Stimulated activated CD8-positive, alpha-beta memory T cell treated with anti-CD3 and anti-CD28 coated beads, Interleukin-12 subunit alpha, Interleukin-12 subunit beta, amount 100 ng/mL, for 24 hours (primary cell): ENCODE results near the gene ALDH1A1.
"Not testable (repeated sequence)": the region's sequence is repeated elsewhere in the genome, so short reads cannot be mapped to it uniquely, and the experiment has no call there.

Experiments used
- DNase-seq: peaks from one replicate; pipeline ENCODE4 v3.0.0-alpha.2; 2020; ENCODE audit errors: extremely low read depth

The ALDH1A1 gene

DNA sequence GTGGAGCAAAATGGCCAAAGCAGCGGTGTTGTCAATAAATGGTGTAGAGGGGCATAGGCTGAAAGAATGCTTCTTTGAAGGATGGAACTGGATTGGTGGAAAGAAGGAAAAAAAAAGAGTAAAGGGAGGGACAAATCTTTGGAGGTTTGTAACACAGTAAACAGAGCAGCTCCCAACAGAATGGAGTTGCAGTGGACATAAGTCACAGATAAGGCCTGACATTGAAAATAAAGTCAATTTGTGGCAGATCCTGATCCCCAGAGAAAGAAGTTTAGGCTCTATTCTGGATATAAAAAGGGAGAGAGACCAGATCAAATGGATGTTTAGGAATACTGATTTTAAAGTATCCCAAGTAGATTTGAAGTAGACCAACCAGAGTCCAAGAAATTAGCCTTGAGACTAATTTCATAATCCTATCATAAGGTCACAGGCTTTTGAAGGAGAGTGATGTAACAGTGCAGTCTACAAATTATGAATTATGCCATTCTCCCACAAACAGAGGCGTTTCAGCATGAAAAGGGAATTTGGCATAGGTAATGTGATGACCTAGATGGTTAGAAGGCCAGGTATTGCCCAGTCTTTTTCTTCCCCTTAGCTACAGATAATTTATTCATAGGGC is 8.9 kb downstream of the ALDH1A1 start:
- DNase-seq, result no peak

DNA sequence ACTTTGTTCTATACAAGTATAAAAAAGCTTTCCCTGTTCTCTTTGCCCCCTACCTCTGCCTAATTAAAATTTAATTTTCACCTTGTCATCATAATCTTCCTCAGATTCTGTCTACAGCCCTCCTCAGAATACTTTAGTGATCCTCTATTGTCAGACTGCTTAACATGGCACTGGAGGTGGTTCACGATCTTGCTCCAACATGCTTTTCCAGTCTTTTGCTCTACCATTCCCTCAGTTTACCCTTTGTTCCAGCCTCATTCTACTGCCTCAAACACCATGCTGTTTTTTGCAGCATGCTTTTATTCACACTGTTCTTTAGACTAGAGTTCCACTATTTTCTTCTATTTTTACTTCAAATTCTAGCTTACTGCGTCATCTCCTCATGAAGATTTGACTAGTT is 10.4 kb downstream of the ALDH1A1 start:
- no peak for DNase-seq

DNA sequence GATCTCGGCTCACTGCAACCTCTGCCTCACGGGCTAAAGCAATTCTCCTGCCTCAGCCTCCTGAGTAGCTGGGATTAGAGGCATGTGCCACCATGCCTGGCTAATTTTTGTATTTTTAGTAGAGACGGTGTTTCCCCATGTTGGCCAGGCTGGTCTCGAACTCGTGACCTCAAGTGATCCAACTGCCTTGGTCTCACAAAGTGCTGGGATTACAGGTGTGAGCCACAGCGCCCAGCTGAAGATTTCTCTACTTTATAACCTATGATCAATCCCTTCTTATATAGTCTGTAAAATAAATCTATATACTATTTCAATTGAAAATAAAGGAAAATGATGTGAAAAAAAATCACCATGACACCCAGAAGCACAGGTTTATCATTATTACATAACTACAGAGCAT is 13.3 kb downstream of the ALDH1A1 start:
- DNase-seq, result not testable (repeated sequence)

DNA sequence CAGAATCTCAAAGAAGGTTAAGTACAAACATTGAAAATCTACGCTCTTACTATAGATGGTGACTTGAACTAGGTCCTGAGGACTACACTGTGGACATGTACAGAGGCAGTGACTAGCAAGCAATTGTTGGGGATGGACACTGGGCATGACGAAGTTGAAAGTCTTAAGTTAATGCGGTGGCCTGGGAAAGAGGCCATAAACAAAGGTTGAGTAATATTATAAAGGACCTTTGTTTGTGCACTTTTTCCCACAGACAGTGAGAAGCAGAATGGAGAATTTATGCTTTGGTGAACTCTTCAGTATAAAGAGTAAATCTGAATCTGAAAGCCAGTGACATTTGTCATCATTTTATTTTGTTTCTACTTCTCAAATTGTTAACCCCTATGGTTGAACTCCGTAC is 15.3 kb downstream of the ALDH1A1 start:
- DNase-seq, result no peak

DNA sequence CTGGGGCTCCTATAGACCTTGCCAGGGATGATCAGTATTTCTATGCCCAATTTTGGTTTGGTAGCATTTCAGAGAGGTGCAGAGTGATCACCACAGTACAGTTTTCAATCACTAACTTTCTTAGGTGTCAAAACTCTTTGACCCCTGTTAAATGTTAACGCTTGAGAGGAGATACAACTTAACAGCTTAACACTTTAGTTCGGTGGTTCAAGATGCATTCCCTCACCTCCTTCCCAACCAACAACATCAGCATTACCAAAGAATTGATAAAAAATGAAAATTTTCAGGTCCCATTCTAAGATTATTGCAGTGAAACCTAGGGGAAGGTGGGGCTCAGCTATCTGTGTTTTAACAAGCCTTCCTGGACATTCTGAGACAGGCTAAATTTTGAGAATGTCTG is 16.2 kb downstream of the ALDH1A1 start:
- DNase-seq, result no peak

DNA sequence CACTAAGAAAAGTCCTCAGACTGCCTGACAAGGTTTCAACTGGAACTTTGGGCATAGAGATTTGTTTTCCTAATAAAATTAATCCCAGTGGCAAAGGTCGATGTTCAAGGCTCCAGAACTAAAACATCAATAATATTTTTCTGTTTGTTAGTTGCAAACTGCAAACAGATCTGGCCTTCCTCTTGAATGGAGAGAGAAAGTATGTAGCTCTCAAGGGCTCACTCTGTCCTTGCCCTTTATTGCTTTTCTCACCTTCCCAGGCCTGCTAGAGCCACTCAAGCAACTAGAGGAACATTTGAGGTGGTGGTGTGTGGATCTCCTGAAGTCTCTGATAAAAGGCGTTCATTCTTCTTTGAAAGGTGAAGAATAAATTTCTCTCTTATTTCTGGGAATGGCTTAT is 16.6 kb downstream of the ALDH1A1 start:
- no peak for DNase-seq

DNA sequence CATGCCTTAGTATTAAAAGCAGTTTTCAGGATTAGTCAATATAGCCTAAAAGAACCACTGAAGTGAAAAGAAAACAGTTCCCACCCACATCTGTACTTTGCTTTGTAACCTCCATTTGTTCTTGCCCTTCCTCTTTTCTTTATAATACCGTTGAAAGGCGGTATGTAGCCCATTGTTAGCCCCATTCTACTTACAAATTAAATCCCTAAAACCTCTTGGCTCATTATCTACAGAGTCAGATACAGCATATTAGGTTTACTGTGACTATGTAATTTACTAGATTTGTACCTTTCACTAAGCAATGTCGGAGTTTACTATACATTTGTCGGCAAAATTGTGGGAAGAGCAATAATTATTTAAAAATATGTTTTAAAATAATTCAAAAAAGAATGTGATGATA is 17.3 kb downstream of the ALDH1A1 start:
- no peak for DNase-seq

DNA sequence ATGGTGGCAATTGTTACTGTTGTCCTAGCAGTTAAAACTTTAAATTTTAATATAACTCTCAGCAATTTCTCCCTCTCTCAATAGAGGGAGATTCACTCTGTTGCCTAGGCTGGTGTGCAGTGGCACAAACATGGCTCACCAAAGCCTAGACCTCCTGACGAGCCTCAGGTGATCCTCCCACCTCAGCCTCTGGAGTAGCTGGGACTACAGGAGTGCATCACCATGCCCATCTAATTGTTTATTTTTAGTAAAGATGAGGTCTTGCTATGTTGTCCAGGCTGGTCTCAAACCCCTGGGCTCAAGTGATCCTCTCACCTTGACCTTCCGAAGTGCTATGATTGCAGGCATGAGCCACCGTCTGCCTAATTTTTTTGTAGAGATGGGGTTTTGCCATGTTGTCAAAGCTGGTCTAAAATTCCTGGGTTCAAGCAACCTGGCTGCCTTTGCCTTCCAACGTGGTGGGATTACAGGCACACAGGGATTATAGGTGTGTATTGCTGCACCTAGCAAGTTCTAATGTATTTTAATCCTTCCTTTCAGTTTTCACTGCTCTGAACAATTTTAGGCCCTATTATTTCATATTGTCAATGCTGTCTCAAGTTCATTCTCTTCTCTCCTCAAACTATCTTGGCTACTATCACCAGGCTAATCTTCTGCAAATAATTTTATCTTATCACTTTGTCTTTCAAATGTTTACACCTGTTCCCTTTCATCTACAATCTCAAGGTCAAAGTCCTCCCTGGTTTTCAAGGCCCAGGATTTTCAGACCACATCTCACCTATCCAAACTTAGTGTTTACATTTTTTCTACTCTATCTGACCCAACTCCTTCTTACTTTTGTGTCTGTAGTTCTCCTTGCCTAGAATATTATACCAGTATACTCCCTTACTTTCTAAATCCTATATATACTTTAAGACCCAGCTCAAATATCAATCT is 18.9 kb downstream of the ALDH1A1 start:
- DNase-seq, result no peak

DNA sequence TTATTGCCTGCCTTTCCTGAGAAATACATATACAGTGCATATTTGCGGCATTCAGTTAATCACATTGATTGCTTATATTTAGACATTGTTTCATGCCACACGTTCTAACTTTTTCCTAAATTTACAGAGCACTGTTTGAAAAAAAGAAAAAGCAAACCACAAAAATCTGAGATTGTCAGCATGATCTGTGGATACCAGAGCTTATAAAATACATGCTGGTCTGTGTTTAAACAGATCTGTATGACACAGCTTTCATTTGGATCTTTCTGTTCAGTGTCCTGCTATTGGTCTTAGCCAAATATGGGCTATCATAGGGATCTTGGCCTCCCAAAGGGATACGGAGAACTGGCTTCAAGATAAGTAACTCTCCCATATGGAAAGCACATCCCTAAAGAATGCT is 20.2 kb downstream of the ALDH1A1 start:
- DNase-seq, result no peak

DNA sequence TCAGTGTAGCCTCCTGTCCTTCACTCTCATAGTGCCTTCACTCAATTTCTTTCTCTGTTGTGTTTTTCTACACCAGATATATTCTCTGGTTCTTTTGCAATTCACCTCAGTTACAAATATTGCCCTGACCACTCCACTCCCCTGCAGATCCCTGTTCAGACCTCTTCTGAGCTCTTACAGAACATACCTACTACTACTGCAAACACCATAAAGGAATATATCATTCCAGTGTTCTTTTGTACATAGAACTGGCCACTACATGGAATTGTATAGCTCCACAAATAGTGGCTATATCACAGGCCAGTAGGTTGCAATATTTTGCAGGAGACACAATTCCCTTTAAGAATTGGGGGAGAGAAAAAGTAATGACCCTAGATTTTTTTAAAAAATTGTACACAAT is 21.0 kb downstream of the ALDH1A1 start:
- no peak for DNase-seq

DNA sequence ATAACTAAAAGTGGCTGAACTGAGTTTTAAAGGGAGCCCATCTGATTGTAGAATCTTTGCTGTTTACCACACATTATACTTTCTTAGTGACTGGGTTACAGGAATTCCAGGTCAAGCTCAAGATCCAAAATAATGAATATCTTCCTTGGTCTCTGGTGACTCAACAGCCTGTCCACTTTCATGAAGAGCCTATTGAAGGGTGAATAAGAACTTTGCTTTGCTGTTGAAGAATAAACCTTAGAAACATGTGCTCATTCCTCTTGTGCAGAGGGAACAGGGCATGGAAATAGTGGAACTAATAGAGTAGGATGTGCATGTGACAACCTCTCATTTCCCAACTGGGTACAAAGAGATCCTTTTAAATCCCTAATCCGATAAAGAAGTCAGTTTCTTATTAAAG is 21.4 kb downstream of the ALDH1A1 start:
- no peak for DNase-seq

DNA sequence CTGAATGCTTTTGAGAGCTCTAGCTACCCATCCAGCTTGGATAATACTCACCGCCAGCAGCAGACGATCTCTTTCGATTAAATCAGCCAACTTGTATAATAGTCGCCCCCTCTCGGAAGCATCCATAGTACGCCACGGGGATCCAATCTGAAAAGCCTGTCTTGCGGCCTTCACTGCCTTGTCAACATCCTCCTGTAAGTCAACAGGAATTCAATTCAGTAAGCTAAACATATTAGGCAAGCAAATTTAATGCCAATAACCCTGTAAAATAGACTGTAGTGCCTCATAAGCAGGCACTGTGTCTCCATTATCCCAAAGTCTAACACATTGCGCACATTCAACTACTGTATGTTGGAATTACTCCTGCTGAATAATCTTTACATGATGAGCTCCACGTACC is 22.0 kb downstream of the ALDH1A1 start:
- no peak for DNase-seq

DNA sequence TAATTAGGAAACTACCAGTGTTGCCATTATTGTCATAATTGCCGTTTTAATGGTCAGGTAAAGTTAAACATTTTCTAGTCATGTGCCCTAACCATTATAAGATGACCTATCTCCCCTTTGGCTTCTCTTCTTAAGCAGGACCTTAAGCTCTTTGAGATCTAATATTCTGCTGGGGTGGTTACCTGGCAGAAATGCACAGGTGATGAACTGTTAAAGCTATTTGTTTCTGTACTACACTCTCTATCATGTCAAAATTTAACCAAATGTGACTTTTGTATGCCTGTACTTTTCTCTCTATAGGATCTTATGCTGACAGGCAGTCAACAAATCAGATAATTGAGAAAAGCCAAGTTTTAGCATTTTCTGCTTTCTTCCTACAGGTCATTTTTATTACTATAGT is 23.3 kb downstream of the ALDH1A1 start:
- no peak for DNase-seq

DNA sequence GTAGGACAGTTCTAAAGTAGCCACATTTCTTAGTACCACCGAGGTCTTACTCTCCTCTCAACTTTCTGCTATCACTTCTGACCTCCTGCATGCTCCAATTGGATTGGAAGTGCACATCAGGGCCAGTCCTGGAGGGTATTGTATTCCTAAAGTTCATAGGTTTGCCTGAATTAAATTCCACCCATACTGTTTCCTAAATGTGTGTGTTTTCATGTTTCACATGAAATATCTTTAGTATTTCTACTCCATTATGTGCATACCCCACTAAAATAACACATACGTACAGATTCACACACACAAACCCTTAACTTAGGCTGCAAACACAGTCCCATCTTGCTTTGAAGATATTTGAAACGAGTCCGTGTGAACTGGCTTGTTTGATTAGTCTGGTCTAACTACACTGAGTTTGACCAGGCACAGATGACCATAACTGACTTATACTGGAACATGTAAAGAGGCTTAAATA is 24.8 kb downstream of the ALDH1A1 start:
- DNase-seq, result no peak

DNA sequence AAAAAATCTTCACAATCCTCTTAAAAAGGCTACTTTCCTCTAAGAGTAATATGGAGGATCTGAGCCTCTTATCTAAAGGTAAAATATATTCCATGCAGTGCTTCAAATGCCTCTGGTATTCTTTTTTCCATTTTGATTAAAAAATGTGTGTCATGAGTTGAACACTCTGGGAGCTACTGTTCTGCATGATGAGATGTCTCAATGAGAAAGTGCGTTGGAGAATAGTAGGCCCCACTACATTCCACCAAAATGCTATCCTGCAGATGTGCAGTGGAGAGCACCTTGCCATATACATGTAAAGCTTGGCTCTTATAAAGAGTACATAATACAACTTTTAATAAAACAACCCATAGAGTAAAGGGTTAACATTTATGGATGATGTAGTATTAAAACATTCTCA is 26.3 kb downstream of the ALDH1A1 start:
- no peak for DNase-seq

DNA sequence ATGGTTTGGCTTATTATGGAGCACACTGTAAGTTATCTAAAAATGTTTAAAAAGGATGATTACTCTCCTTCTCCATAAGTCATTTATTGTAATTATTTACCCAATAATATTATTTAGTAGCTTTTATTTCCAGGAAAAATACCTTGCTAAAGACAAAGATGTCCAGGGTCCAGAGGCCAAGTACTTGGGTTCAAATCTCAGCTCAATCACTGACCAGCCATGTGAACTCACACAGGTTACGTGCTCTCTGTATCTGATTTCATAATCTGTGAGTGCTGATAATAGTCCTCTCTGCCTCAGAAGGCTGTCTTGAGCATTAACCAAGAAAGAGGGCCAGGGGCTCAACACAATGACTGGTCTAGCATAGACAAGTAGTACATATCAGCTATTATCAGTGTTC is 27.0 kb downstream of the ALDH1A1 start:
- no peak for DNase-seq

DNA sequence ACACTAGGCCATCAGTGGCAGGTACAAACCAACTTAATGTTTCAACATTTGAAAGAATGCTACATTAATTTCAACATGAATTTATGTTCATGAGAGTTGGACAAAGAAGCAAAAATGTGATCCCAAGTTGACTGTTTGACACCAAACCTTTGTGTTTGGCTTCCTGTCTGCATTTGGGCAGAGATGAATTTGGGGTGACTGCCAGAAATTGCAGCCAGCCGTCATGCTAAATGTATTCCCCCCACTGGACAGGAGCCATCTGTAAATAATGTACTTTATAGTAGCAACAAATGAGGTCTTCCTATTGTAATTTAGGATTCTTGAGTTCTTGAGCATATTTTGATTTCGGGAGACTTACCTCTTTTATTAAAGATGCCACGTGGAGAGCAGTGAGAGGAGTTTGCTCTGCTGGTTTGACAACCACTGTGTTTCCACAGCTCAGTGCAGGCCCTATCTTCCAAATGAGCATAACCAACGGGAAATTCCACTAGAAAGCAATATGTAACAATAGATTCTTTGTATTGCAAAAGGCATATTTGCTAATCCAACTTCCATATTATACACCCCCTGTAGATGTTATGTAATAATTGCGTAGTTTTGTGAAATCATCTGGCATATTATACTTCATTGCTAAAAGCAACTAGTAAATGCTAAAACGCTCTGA is 27.6 kb downstream of the ALDH1A1 start:
- DNase-seq, result no peak

DNA sequence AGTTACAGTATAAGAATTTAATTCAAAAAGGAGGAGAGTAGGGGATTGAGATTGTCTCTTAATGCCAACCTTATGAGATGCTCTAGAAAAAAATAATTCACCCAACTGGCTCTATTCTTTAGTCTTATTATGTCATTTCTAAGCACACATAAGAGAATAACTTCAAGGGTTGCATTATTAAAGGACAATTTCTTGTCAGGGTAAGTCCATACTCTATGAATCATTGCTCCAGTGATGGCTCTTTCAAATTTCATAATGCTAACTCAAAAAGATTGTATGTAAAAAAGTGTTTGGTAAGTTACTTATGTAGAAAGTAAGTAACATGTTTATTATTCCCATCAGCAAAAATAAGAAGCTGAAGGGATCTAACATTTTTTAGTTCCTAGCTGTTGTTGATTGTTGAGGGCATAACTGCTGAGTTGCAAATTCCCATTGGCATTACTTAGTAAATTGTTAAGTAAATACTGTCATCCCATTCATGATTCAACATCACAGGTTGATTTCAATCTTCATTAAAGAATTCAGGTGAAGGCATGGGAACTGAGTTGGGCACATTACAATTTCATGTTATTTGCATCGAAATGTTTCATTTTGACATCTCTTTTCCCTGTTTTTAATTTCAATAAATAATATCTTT is 28.6 kb downstream of the ALDH1A1 start:
- DNase-seq, result no peak

DNA sequence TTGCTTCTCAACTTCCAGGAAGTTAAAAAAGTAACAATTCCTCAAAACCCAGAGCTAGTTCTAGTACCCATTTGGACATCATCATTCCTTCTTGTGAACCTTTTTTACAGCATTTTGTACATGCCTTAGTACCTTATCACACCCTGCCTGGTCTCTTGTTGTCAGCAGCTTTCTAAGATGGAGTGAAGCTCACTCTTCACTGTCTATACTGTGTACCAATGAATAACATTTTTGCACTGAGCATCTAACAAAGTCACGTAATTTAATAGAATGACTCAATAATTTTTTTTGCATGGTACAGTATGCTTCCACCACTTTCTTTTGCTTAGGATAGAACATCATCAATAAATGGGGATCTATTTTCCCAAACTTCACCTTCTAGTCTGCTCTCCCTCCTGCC is 29.8 kb downstream of the ALDH1A1 start:
- no peak for DNase-seq

DNA sequence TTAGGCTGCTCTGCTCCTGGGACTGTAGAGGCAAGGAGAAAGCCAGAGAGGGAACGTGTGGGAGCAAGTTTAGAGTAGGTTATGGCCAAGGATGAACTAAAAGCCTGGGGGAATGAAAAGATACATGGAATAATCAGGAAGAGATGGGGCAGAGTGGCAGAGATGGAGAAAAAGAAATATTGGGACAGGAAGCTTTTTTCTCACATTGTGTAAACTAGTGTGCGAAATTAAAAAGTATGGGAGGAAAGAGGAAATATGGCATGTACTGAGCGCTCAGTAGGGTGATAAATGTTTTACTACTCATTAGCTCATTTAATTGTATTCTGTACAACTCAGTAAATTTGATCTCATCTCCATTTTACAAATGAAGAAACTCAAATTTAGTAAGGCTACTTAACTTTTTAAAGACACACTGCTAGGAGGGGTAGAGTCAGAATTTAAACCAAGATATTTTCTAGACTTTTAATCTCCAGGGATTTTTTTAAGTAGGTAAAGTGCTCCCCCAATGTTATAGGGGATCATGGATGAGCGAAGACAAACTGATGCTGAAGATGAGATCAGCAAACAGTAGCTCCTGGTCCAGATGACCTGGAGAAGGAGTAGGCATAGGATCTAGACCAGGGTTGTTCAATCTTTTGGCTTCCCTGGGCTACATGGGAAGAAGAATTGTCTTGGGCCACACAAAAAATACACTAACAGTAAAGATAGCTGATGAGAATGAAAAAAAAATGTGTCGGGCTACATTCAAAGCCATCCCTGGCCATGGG is 30.8 kb downstream of the ALDH1A1 start:
- no peak for DNase-seq

DNA sequence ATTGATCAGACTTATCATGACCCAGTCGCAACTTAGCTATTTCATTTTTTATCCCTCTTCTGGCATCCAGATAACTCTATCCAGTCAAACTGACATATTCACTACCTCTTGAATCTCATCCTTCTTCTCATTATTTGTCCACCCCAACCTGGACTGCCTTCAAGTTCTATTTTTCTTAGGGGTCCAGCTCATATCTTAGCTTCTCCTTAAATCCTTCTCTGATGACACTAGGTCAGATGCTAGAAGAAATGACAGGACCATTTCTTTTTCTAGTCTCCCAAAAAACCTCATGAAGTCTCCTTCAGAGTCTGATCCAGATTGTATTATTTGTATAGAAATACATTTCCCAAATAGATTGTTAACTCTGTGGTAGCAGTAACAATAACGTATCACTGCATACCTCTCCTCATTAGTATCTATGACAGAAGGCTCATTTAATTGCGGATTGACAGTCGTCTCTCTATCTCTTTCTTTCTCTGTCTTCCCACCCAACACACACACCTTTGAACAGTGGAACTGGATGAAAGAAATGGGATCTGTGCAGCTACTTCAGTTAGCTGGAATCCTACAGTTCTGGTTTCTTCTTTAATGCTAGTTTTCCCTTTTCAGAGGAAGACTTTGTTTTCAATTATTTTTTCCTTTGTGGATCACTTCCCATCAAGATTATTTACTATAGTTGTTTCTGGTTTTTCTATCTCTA is 33.5 kb downstream of the ALDH1A1 start:
- DNase-seq, result no peak
